IPS DF 4.7 (cell line): ENCODE data around the gene ANO9.

ENCODE experiments used
- DNase-seq: peaks from one replicate; pipeline ENCODE4 v3.0.0-alpha.2; 2013; ENCODE audit warnings: low spot score; ENCODE audit errors: extremely low read depth

ANO9 gene, protein sequence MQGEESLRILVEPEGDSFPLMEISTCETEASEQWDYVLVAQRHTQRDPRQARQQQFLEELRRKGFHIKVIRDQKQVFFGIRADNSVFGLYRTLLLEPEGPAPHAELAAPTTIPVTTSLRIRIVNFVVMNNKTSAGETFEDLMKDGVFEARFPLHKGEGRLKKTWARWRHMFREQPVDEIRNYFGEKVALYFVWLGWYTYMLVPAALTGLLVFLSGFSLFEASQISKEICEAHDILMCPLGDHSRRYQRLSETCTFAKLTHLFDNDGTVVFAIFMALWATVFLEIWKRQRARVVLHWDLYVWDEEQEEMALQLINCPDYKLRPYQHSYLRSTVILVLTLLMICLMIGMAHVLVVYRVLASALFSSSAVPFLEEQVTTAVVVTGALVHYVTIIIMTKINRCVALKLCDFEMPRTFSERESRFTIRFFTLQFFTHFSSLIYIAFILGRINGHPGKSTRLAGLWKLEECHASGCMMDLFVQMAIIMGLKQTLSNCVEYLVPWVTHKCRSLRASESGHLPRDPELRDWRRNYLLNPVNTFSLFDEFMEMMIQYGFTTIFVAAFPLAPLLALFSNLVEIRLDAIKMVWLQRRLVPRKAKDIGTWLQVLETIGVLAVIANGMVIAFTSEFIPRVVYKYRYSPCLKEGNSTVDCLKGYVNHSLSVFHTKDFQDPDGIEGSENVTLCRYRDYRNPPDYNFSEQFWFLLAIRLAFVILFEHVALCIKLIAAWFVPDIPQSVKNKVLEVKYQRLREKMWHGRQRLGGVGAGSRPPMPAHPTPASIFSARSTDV

GRCh38 chr11:441418-442274 lies at the start of gene ANO9:
ANO9 (minus strand) TSS chr11:442011; CDS start chr11:441926, 85 bp downstream.
- DNase-seq = no peak

GRCh38 chr11:491358-491757 lies 49.5 kb upstream of the ANO9 start:
- DNase-seq = no peak

DNA sequence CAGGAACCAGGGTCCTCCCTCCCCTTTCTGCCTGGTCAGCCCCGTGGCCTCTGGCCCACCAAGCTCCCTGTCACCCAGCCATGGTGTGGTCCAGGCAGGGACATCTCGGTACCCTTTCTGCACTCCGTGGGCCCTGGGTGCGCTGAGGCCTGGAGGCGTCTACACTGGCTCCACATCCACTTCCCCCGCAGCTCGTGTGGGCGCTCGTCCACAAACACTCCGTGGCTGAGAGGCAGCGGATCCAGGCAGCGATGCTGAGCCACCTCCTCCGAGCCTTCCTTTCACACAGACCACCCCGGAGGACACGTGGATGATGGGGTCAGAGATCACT lies 49.1 kb upstream of the ANO9 start:
- DNase-seq = no peak

- no peak for DNase-seq
Observed at GRCh38 chr11:490186-490929, 48.5 kb upstream of the ANO9 start.

- DNase-seq = no peak
Observed at GRCh38 chr11:489610-490185, 47.9 kb upstream of the ANO9 start.

DNA sequence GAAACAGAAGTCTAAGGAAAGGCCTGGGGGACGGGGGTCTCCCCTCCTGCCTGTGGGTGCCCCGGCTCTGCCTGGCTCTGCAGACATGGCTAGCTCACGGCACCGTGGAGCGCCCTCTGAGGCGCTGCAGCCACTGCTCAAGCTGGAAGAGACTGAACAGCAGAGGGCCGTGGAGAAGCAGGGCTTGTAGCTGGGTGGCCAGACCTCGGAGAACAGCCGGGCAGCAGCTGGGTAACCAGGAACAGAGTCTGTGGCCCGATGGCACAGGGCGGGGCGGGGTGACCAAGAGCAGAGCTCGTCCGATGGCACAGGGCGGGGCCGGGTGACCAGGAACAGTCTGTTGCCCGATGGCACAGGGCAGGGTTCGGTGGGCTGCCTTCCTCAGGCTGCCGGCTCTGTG lies 47.2 kb upstream of the ANO9 start:
- DNase-seq = no peak

- DNase-seq = no peak
Observed at GRCh38 chr11:488579-488978, 46.8 kb upstream of the ANO9 start.

- DNase-seq = no peak
Observed at GRCh38 chr11:488062-488461, 46.3 kb upstream of the ANO9 start.

- DNase-seq = no peak
Observed at GRCh38 chr11:487571-488021, 45.8 kb upstream of the ANO9 start.

DNA sequence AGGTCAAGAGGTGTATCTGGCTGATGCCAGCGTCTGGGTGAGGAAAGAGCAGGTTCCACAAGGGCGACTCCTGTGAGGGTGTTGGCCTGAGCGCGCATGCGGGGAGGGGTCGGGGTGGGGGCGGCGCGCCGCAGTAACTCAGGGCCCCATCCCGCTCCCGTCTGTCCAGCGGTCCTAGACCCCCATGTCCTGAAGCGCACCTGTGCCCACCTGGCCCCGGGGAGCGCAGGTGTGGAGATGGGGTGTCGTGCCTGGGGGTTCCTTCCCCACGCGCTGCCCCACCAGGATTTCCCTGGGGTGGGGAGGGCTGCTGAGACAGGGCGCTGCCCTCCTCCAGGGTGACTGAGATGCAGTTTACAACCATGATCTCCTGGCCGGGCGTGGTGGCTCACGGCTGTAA lies 44.4 kb upstream of the ANO9 start:
- no peak for DNase-seq

GRCh38 chr11:484616-485015 lies 42.8 kb upstream of the ANO9 start:
- DNase-seq = no peak

- DNase-seq = no peak
Observed at GRCh38 chr11:479311-479710, 37.5 kb upstream of the ANO9 start.

DNA sequence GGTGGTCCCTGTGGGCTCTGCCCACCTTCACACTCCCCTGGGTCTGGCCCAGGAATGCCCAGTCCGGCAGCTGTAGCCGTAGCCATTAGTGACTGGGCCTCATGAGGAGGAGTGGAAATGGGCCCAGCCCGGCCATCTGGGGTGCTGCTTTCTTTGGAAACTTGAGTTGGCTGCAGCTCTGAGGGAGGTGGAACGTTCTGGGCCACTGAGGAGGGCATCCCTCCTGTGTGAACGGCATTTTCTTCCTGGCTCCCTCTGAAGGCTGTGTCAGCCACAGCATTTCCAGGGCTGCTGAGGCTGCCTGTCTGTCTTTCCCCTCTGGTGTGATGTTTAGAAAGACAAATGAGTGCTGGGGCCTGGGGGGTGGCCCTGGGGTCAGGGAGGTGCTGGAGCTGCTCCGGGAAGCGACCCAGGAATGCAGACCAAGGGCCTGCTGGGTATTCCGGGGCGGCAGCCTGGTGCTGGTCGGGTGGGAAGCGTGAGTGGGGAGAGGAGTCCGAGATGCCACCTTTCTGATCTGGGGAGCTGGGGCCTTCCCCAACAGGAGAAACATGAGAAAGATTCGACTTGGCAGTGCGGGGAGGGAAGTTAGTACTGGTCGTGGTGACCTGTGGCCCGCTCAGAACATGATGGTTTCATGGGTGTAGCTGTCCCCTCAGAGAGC lies 35.4 kb upstream of the ANO9 start:
- no peak for DNase-seq

DNA sequence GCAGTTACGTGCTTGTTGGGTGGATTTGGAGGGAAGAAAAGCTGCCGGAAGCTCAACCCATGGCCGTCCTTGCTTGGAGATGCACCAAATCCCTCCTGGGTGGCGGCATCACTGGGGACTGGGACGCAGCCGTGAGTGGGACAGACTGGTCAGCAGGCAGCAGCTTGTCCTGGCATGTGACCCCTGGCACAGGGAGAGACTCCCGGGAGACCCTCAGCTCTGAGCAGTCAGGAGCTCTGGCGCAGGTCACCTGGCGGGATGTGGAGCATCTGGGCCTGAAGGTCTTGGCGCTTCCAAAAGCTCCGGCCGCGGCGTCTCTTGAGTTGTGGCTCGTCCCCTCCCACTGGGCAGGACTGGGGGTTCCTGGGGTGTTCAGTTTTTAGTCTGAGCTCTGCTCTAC lies 34.6 kb upstream of the ANO9 start:
- no peak for DNase-seq

DNA sequence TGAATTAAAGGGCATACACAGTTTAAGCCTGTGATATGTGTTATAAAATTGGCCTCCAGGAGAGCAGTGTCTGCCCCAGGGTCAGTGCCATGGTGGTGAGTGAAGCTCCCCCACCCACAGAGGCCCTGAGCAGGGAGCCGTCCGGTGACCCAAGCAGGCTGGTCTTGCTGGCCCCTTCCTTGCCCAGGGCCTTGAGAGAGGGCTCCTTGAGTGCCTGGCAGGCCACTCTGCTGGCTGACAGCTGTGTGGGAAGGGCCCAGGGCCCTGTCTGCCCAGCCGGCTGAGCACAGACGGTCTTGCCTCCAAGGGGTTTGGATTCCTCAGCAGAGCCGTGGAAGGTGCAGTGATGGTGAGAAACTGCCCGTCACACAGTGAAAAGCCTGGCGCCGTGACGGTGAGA lies 34.1 kb upstream of the ANO9 start:
- DNase-seq = no peak

DNA sequence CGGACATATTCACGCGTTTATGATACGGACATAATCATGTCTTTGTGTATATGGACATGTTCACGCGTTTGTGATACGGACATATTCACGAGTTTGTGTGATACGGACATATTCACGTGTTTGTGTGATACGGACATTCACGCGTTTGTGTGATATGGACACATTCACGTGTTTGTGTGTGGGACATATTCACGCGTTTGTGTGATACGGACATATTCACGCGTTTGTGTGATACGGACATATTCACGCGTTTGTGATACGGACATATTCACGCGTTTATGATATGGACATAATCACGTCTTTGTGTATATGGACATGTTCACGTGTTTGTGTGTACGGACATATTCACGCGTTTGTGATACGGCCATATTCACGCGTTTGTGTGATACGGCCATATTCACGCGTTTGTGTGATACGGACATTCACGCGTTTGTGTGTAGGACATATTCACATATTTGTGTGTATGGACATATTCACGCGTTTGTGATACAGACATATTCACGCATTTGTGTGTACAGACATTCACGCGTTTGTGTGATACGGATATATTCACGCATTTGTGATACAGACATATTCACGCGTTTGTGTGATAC lies 33.2 kb upstream of the ANO9 start:
- DNase-seq = no peak

DNA sequence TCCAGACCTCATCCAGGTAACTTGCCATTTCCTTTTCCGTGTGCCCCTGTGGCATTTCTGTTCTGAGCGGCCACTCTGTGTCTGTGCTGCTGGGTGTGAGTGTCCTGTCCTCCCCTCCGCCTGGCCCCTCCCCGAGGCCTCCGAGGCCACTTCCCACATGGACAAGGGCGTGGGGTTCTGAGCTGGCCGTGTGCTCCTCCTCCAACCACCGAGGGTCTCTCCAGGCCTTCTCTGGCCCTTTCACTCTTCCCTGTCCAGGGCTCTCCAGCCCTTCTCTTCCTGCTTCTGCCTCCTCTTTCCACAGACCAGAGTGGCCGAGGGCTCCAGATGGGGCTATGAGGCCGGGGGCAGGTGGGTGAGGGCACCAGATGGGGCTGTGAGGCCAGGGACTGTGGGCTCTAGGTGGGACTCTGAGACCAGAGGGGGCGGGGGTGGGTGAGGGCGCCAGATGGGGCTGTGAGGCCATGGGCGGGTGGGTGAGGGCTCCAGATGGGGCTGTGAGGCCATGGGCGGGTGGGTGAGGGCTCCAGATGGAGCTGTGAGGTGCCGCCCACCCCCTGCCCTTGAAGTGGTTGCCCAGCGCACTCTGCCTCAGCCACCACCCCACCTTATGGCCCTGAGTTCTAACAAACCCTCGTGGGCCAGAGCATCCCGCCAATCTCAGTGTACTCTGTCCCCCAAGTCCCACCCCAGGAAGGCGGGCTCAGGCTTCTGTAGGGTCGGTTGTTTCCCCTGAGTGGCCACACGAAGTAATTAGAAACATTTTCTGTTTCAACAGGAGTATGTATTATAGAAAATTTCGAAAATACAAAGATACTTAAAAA lies 32.4 kb upstream of the ANO9 start:
- DNase-seq = no peak

GRCh38 chr11:473415-473814 lies 31.6 kb upstream of the ANO9 start:
- DNase-seq = no peak

DNA sequence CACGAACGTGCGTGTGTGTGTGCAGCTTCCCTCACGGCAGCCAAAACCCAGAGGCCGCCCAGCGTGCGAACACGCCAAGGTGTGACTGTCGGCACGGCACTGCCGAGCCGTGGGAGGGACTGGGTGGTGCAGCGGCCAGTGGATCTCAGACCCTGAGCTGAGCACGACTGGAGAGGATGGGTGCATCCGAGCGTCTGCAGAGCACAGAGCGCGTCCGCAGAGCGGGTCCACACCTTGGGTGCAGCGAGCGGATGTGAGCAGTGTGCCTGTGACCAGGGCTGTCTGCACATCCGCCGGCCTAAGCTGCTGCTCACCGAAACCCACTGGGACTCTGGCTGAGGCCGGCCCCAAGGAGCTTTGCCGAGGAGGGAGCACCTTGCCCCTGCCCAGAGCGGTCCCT lies 31.0 kb upstream of the ANO9 start:
- DNase-seq = no peak
